ENCODE results near the gene COL9A1.

- TF ChIP-seq CTCF (conservative IDR thresholded peaks at IDR 0.05 in 1 of 2, IDR thresholded peaks at IDR 0.05 in 1 of 2; ENCODE audit: extremely low read depth in 1 of 2, insufficient read depth in 1 of 2, low read depth in 1 of 2, low read length in 2 of 2) (no peak), EZH2 (IDR thresholded peaks at IDR 0.05; ENCODE audit: borderline replicate concordance, low read length) (no peak)
Measured at GRCh38 chr6:70231311-70231710, 71.6 kb downstream of the COL9A1 start.

All from mammary epithelial cell (primary cell).